ENCODE measurements around the gene ATP5F1D. TPM values are rescaled to one million over a fixed set of nuclear protein-coding genes. Genes with fewer than 3 reads are reported as not detected.

The ATP5F1D gene
- total and polyA plus RNA-seq, 2 experiments from 2014 or later = 139 to 396 TPM

- H3K9me3 Mint-ChIP-seq = no peaks in the 10 kb centered on the region; the same call in 1 of the 3 replicates
- Histone ChIP-seq H4K20me1 (replicated peaks; ENCODE audit: insufficient read depth) (peaks cover 14% of the 10 kb centered on the region), H3K9me2 (ENCODE audit: insufficient read depth) (no peaks in the 10 kb centered on the region), H3K36me3 (ENCODE audit: insufficient read depth) (no peaks in the 10 kb centered on the region), H3K79me2 (replicated peaks; ENCODE audit: insufficient read depth) (peaks cover 14% of the 10 kb centered on the region), H3K27ac (ENCODE audit: low read depth) (peak overlapping the region; percentile 92; the same call in 1 of the 2 replicates), H3K4me3 (peak overlapping the region; percentile 95), H3F3A (replicated peaks; ENCODE audit: low read depth) (peaks cover 60% of the 10 kb centered on the region), H2AFZ (no peak overlapping the region), H3K4me2 (peak overlapping the region; percentile 100), H3K4me1 (ENCODE audit: insufficient read depth) (peaks cover 61% of the 10 kb centered on the region), H3K27me3 (ENCODE audit: insufficient read depth) (no peaks in the 10 kb centered on the region)
- ATAC-seq (peak; percentile 0; the same call in 2 of the 3 replicates), DNase-seq (ENCODE audit: low spot score) (no peak)
- H3K4me3 Mint-ChIP-seq = peak overlapping the region; percentile 92
- peak overlapping the region; percentile 94 for H3K27ac Mint-ChIP-seq
- H3K27me3 Mint-ChIP-seq (ENCODE audit: insufficient read depth, low read depth, poor library complexity) = peaks cover 38% of the 10 kb centered on the region
- H3K4me1 Mint-ChIP-seq = peaks cover 60% of the 10 kb centered on the region
- H3K36me3 Mint-ChIP-seq (ENCODE audit: low read depth) = peaks cover 29% of the 10 kb centered on the region
- no peak for TF ChIP-seq ZNF114 (CRISPR knock-in tag; IDR thresholded peaks at IDR 0.05)
These were observed 20.5 kb downstream of the ATP5F1D start for GRCh38 chr19:1261798-1262622.

DNA sequence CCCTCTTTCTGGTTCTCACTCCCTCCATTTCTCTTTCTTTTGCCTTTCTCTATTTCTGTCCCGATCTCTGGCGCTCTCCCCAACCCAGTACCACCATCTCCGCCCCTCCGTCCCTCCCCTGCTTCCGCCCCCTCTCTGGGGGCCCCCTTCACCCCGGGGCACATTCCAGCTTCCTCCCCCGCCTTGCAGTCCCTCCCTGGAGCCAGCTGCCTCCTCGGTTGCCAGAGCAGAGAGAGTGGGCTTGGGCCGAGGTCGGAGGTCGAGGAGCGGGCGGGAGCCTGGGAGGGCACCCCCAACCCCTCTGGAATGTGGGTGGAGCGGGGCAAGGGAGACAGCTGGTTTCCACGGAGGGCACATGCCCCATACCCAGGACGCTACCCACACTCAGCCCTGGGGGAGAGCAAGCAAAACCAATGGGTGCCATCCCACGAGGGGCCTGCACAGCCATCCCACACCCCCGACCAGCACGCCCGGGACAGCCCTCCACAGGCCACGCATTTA is 21.1 kb downstream of the ATP5F1D start:
- Histone ChIP-seq H3K4me3 (peak overlapping the region; percentile 95), H3K79me2 (replicated peaks; ENCODE audit: insufficient read depth) (peaks cover 9% of the 10 kb centered on the region), H3K27ac (ENCODE audit: low read depth) (0 out of 2 replicates have a peak overlapping the region, but pooled peaks have one; percentile 50), H3K9me2 (ENCODE audit: insufficient read depth) (no peaks in the 10 kb centered on the region), H2AFZ (no peak overlapping the region), H4K20me1 (replicated peaks; ENCODE audit: insufficient read depth) (peaks cover 8% of the 10 kb centered on the region), H3K27me3 (ENCODE audit: insufficient read depth) (peaks cover 6% of the 10 kb centered on the region; the same call in 1 of the 2 replicates), H3K36me3 (ENCODE audit: insufficient read depth) (no peaks in the 10 kb centered on the region), H3K4me2 (peak overlapping the region; percentile 100), H3K4me1 (ENCODE audit: insufficient read depth) (peaks cover 58% of the 10 kb centered on the region), H3F3A (replicated peaks; ENCODE audit: low read depth) (peaks cover 55% of the 10 kb centered on the region)
- Mint-ChIP-seq H3K27me3 (ENCODE audit: insufficient read depth, low read depth, poor library complexity) (peaks cover 43% of the 10 kb centered on the region), H3K36me3 (ENCODE audit: low read depth) (peaks cover 24% of the 10 kb centered on the region), H3K9me3 (peaks cover 2% of the 10 kb centered on the region; the same call in 2 of the 3 replicates), H3K27ac (peak overlapping the region; percentile 52; the same call in 1 of the 2 replicates), H3K4me3 (peak overlapping the region; percentile 66), H3K4me1 (peaks cover 62% of the 10 kb centered on the region)
- peak; percentile 64 for DNase-seq (ENCODE audit: low spot score)
- TF ChIP-seq CREB1 (CRISPR knock-in tag; IDR thresholded peaks at IDR 0.05; ENCODE audit: low read depth) (no peak), POLR2AphosphoS5 (IDR thresholded peaks at IDR 0.05; ENCODE audit: low read depth) (peak; percentile 27; the same call in 1 of the 2 replicates)
- TF ChIP-seq, protein P1, sequence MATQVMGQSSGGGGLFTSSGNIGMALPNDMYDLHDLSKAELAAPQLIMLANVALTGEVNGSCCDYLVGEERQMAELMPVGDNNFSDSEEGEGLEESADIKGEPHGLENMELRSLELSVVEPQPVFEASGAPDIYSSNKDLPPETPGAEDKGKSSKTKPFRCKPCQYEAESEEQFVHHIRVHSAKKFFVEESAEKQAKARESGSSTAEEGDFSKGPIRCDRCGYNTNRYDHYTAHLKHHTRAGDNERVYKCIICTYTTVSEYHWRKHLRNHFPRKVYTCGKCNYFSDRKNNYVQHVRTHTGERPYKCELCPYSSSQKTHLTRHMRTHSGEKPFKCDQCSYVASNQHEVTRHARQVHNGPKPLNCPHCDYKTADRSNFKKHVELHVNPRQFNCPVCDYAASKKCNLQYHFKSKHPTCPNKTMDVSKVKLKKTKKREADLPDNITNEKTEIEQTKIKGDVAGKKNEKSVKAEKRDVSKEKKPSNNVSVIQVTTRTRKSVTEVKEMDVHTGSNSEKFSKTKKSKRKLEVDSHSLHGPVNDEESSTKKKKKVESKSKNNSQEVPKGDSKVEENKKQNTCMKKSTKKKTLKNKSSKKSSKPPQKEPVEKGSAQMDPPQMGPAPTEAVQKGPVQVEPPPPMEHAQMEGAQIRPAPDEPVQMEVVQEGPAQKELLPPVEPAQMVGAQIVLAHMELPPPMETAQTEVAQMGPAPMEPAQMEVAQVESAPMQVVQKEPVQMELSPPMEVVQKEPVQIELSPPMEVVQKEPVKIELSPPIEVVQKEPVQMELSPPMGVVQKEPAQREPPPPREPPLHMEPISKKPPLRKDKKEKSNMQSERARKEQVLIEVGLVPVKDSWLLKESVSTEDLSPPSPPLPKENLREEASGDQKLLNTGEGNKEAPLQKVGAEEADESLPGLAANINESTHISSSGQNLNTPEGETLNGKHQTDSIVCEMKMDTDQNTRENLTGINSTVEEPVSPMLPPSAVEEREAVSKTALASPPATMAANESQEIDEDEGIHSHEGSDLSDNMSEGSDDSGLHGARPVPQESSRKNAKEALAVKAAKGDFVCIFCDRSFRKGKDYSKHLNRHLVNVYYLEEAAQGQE (IDR thresholded peaks at IDR 0.05; ENCODE audit: unreplicated experiment) = no peak
- peak; percentile 0; the same call in 2 of the 3 replicates for ATAC-seq

All from GM23338 (cell line).